HCT116 (cell line): Measurements from ENCODE around the gene TLR1. TPM values are rescaled to one million over a fixed set of nuclear protein-coding genes. Genes with fewer than 3 reads are reported as not detected.

Source experiments
- ATAC-seq: fragments of 200-7000 bp; cut with Tn5 transposase; 2 replicates; pipeline ENCODE4 v1.9.1; 2020; ENCODE audit warnings: mild to moderate bottlenecking, moderate library complexity
- BruUV-seq: library from RNA; stranded (reverse); fragments of 400-500 nt; replicated peaks from 2 replicates; lab custom pipeline; 2021; lab: Mats Ljungman, UMichigan
- CTCF ChIA-PET: fragments of 300-600 bp; sonication (Branson Sonifier 250); formaldehyde crosslinking; loops from one replicate; lab custom pipeline; 2021; ENCODE audit warnings: antibody characterized with exemption; lab: Charles Lee
- POLR2A ChIA-PET: fragments of 300-600, 350-600 bp; sonication (Branson Sonifier 250); formaldehyde crosslinking; loops from one replicate; lab custom pipeline; 2021; ENCODE audit warnings: antibody characterized with exemption; lab: Charles Lee
- RAD21 ChIA-PET, 2 experiments: fragments of 300-600 bp; sonication (Branson Sonifier 250); formaldehyde crosslinking; loops; one replicate each; lab custom pipeline; 2023; ENCODE audit warnings: low total read pairs in 2 of 2; ENCODE audit not compliant: uncharacterized antibody in 2 of 2, unreplicated experiment in 2 of 2, low non-redundant PET in 1 of 2; lab: Charles Lee
- DNase-seq: peaks from one replicate; pipeline ENCODE4 v3.0.0-alpha.2; 2010; ENCODE audit warnings: low read depth, low spot score
- H2AFZ ChIP-seq: fragments of 200-600 bp; shearing (Covaris generic), sonication (generic); 2 replicates; pipeline ENCODE4 v1.6.1; 2017; ENCODE audit warnings: low read depth, mixed run types, mixed read lengths, antibody characterized with exemption, low read length; ENCODE audit not compliant: poor library complexity, severe bottlenecking
- H3K27ac ChIP-seq: 2 replicates; pipeline ENCODE4 v1.5.1; 2012; ENCODE audit warnings: low read depth, low read length
- H3K27me3 ChIP-seq: fragments of 200-600 bp; sonication (generic); 2 replicates; pipeline ENCODE4 v1.6.1; 2016; ENCODE audit warnings: mixed run types, low read length, mixed read lengths; ENCODE audit not compliant: insufficient read depth
- H3K36me3 ChIP-seq, 2 experiments: fragments of 200-500 bp in 1 of 2; fragments of 200-600 bp in 1 of 2; sonication (Bioruptor generic) in 1 of 2; sonication (generic) in 1 of 2; 2 replicates each; pipeline versions ENCODE4 v1.5.1 to v1.6.1; 2014 to 2016; ENCODE audit warnings: low read length in 2 of 2, inconsistent platforms in 1 of 2, mixed read lengths in 1 of 2, mixed run types in 1 of 2; ENCODE audit not compliant: insufficient read depth in 2 of 2, control insufficient read depth in 1 of 2
- H3K4me1 ChIP-seq, 2 experiments: fragments of 200-600 bp in 1 of 2; sonication (generic) in 1 of 2; 2 replicates each; pipeline versions ENCODE4 v1.5.1 to v1.6.1; 2012 to 2017; ENCODE audit warnings: low read length in 2 of 2, inconsistent platforms in 1 of 2, mild to moderate bottlenecking in 1 of 2, mixed read lengths in 1 of 2, mixed run types in 1 of 2, moderate library complexity in 1 of 2; ENCODE audit not compliant: insufficient read depth in 2 of 2, control insufficient read depth in 1 of 2
- H3K4me2 ChIP-seq: fragments of 200-600 bp; sonication (generic); 2 replicates; pipeline ENCODE4 v1.6.1; 2017; ENCODE audit warnings: mixed run types, low read length, mixed read lengths
- H3K4me3 ChIP-seq, 2 experiments: fragments of 200-600 bp in 1 of 2; sonication (generic) in 1 of 2; replicated peaks in 1 of 2; 2 replicates each; pipeline ENCODE4 v1.5.1; 2011 to 2016; ENCODE audit warnings: low read length in 2 of 2, control low read depth in 1 of 2, low read depth in 1 of 2, mild to moderate bottlenecking in 1 of 2, mixed read lengths in 1 of 2, mixed run types in 1 of 2
- H3K79me2 ChIP-seq: fragments of 200-600 bp; sonication (generic); 2 replicates; pipeline ENCODE4 v1.6.1; 2017; ENCODE audit warnings: mild to moderate bottlenecking, mixed run types, low read length, moderate library complexity, mixed read lengths; ENCODE audit not compliant: insufficient read depth
- H3K9ac ChIP-seq: fragments of 200-600 bp; sonication (generic); 2 replicates; pipeline ENCODE4 v1.6.1; 2016; ENCODE audit warnings: low read length, mixed read lengths
- H3K9me2 ChIP-seq: fragments of 200-600 bp; sonication (generic), shearing (Covaris generic); 2 replicates; pipeline ENCODE4 v1.6.1; 2017; ENCODE audit warnings: mixed run types, mild to moderate bottlenecking, moderate library complexity; ENCODE audit not compliant: insufficient read depth
- H3K9me3 ChIP-seq, 2 experiments: fragments of 200-500 bp in 1 of 2; fragments of 200-600 bp in 1 of 2; sonication (Bioruptor generic) in 1 of 2; sonication (generic) in 1 of 2; 2 replicates each; pipeline ENCODE4 v1.6.1; 2014 to 2017; ENCODE audit warnings: low read length in 2 of 2, mixed read lengths in 2 of 2, inconsistent platforms in 1 of 2, low read depth in 1 of 2, mild to moderate bottlenecking in 1 of 2, mixed run types in 1 of 2, moderate library complexity in 1 of 2; ENCODE audit not compliant: control insufficient read depth in 1 of 2, insufficient read depth in 1 of 2
- H4K20me1 ChIP-seq: fragments of 200-600 bp; sonication (generic), shearing (Covaris generic); 2 replicates; pipeline ENCODE4 v1.6.1; 2017; ENCODE audit warnings: mixed run types, mild to moderate bottlenecking, moderate library complexity; ENCODE audit not compliant: insufficient read depth
- ATF3 ChIP-seq: IDR thresholded peaks from 2 replicates; pipeline ENCODE4 v1.6.1; 2012
- CEBPB ChIP-seq: IDR thresholded peaks from 2 replicates; pipeline ENCODE4 v1.6.1; 2012; ENCODE audit warnings: low read depth
- ELF1 ChIP-seq: IDR thresholded peaks from 2 replicates; pipeline ENCODE4 v1.6.1; 2012; ENCODE audit warnings: low read depth, borderline replicate concordance
- EZH2 ChIP-seq: fragments of 200-600 bp; sonication (generic); IDR thresholded peaks from 2 replicates; pipeline ENCODE4 v1.6.1; 2017; ENCODE audit warnings: antibody characterized with exemption, mixed run types
- EZH2phosphoT487 ChIP-seq: fragments of 200-600 bp; IDR thresholded peaks from 2 replicates; pipeline ENCODE4 v1.6.1; 2018; ENCODE audit warnings: antibody characterized with exemption, borderline replicate concordance
- POLR2A ChIP-seq: IDR thresholded peaks from 2 replicates; pipeline ENCODE4 v1.7.0; 2011; ENCODE audit warnings: borderline replicate concordance; ENCODE audit not compliant: insufficient read depth, insufficient read length; ENCODE audit errors: extremely low read depth
- POLR2AphosphoS5 ChIP-seq: IDR thresholded peaks from 2 replicates; pipeline ENCODE4 v1.6.1; 2011; ENCODE audit warnings: mild to moderate bottlenecking, low read depth, low read length, moderate library complexity
- RAD21 ChIP-seq: IDR thresholded peaks from 2 replicates; pipeline ENCODE4 v1.6.1; 2012; ENCODE audit warnings: low read depth, mild to moderate bottlenecking
- REST ChIP-seq: IDR thresholded peaks from 2 replicates; pipeline ENCODE4 v1.6.1; 2012; ENCODE audit warnings: low read depth
- SP1 ChIP-seq: IDR thresholded peaks from 2 replicates; pipeline ENCODE4 v1.6.1; 2012; ENCODE audit warnings: low read depth
- SRF ChIP-seq: IDR thresholded peaks from 2 replicates; pipeline ENCODE4 v1.6.1; 2012; ENCODE audit warnings: low read depth
- TCF7L2 ChIP-seq: IDR thresholded peaks from 2 replicates; pipeline ENCODE4 v1.7.0; 2011; ENCODE audit warnings: borderline replicate concordance, inconsistent platforms; ENCODE audit not compliant: insufficient read depth, insufficient read length; ENCODE audit errors: extremely low read depth
- intact Hi-C: fragments of 100-400 bp; cut with micrococcal nuclease; formaldehyde crosslinking; loops from 2 replicates; pipeline ENCODE4 v1.10.0; 2022
- total RNA-seq: library from RNA; stranded (reverse); gene quantifications from one replicate; pipeline ENCODE4 v1.2.1, GENCODE V29; 2021; ENCODE audit not compliant: unreplicated experiment

The TLR1 gene
- total RNA-seq, 1 experiment from 2014 or later = 1.4 TPM

- Histone ChIP-seq H4K20me1 (no peaks in the 10 kb centered on the region), H2AFZ (no peak overlapping the region), H3K79me2 (no peaks in the 10 kb centered on the region), H3K9ac (no peak overlapping the region), H3K36me3 (no peaks in the 10 kb centered on the region), H3K4me1 (no peaks in the 10 kb centered on the region), H3K27me3 (no peaks in the 10 kb centered on the region), H3K9me2 (no peaks in the 10 kb centered on the region), H3K4me2 (no peak overlapping the region), H3K27ac (no peak overlapping the region), H3K4me3 (no peak overlapping the region), H3K9me3 (no peaks in the 10 kb centered on the region)
- ChIA-PET RAD21 (no interaction called here), POLR2A (no interaction called here), CTCF (interaction anchor here (1.5 kb wide), 1 partner anchor 16 kb away, joined by 3 read pairs; no protein-coding TSS in a partner anchor)
- TF ChIP-seq SRF = no peak
- DNase-seq (no peak), ATAC-seq (no peak)
- intact Hi-C loops = no loop called here
- no TSS peak for BruUV-seq
Observed at GRCh38 chr4:38788317-38788716, 16.3 kb downstream of the TLR1 start.

GRCh38 chr4:38787693-38788092 is 16.9 kb downstream of the TLR1 start:
- no peak overlapping the region for H3K4me2 ChIP-seq

GRCh38 chr4:38785901-38786402 is 18.6 kb downstream of the TLR1 start:
- Histone ChIP-seq H2AFZ (no peak overlapping the region), H3K4me3 (no peak overlapping the region), H3K27me3 (no peaks in the 10 kb centered on the region), H3K4me2 (no peak overlapping the region), H3K79me2 (no peaks in the 10 kb centered on the region), H3K9me3 (no peaks in the 10 kb centered on the region), H4K20me1 (no peaks in the 10 kb centered on the region), H3K9me2 (no peaks in the 10 kb centered on the region), H3K4me1 (no peaks in the 10 kb centered on the region), H3K9ac (no peak overlapping the region), H3K27ac (no peak overlapping the region), H3K36me3 (no peaks in the 10 kb centered on the region)
- no TSS peak for BruUV-seq
- RAD21 ChIA-PET = no interaction called here
- POLR2A ChIA-PET = no interaction called here
- intact Hi-C loops = no loop called here
- DNase-seq = no peak
- CTCF ChIA-PET = no interaction called here
- ATAC-seq = no peak
- TF ChIP-seq EZH2phosphoT487 = no peak
- TF ChIP-seq POLR2A = no peak
- TF ChIP-seq RAD21 = no peak
- TF ChIP-seq POLR2AphosphoS5 = no peak
- TF ChIP-seq REST = no peak
- TF ChIP-seq SRF = no peak
- no peak for TF ChIP-seq EZH2
- no peak for TF ChIP-seq ATF3
- no peak for TF ChIP-seq TCF7L2
- no peak for TF ChIP-seq ELF1
- TF ChIP-seq SP1 = no peak

More at GRCh38 chr4:38787693-38788092, 16.9 kb downstream of the TLR1 start:
- Histone ChIP-seq H3K9me3 (no peaks in the 10 kb centered on the region), H2AFZ (no peak overlapping the region), H3K9ac (no peak overlapping the region), H3K9me2 (no peaks in the 10 kb centered on the region), H3K27me3 (no peaks in the 10 kb centered on the region), H4K20me1 (no peaks in the 10 kb centered on the region), H3K36me3 (no peaks in the 10 kb centered on the region), H3K4me3 (no peak overlapping the region), H3K79me2 (no peaks in the 10 kb centered on the region), H3K4me1 (no peaks in the 10 kb centered on the region), H3K27ac (no peak overlapping the region)
- ChIA-PET RAD21 (no interaction called here), CTCF (no interaction called here), POLR2A (no interaction called here)
- ATAC-seq = no peak
- intact Hi-C loops = no loop called here
- no TSS peak for BruUV-seq
- no peak for TF ChIP-seq CEBPB
- DNase-seq = no peak
